GM18907 (cell line): ENCODE data around the gene RNF166.

Source experiments
- ATAC-seq: cut with Tn5 transposase; IDR thresholded peaks from one replicate; pipeline ENCODE4 v1.9.1; 2021; ENCODE audit warnings: mild to moderate bottlenecking, moderate library complexity; ENCODE audit not compliant: unreplicated experiment

Gene RNF166

GRCh38 chr16:88724855-88725555, 18.8 kb upstream of the RNF166 start:
- ATAC-seq, result no peak

GRCh38 chr16:88723911-88724310, 17.7 kb upstream of the RNF166 start:
- ATAC-seq, result no peak

GRCh38 chr16:88723507-88723887, 17.3 kb upstream of the RNF166 start:
- ATAC-seq, result no peak

DNA sequence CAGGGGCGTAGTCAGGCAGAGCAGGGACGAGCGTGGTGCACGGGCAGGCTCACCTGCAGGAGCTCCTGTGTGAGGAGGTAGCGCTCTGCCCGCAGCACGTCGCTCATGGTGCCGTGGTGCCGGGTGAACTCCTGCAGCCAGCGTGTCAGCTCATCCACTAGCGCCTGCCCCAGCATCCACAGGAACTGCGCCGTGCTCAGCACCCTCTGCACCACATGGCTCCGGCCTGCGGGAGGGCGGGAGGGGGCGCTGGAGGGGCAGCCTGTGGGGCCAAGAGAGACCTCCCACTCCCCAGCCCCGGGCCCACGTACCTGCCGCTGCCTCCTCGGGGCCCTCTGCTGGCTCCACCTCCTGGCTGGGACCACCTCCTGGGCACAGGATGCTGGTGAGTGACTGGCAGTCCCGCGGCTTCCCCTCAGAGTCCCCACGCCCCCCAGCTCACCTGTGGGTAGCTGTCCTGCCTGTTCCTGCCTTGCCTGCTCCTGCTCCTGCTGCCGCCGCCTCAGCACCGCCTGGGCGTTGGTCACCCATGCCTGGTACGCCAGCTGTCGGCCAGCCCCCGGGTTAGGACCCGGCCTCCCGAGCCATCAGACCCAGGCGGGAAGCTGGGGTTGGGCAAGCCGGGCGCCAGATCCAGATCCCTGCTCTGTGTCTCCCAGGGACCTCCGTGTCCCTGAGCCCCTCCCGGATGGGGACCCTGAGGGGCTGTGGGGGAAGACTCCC, 16.7 kb upstream of the RNF166 start:
- ATAC-seq, result no peak

DNA sequence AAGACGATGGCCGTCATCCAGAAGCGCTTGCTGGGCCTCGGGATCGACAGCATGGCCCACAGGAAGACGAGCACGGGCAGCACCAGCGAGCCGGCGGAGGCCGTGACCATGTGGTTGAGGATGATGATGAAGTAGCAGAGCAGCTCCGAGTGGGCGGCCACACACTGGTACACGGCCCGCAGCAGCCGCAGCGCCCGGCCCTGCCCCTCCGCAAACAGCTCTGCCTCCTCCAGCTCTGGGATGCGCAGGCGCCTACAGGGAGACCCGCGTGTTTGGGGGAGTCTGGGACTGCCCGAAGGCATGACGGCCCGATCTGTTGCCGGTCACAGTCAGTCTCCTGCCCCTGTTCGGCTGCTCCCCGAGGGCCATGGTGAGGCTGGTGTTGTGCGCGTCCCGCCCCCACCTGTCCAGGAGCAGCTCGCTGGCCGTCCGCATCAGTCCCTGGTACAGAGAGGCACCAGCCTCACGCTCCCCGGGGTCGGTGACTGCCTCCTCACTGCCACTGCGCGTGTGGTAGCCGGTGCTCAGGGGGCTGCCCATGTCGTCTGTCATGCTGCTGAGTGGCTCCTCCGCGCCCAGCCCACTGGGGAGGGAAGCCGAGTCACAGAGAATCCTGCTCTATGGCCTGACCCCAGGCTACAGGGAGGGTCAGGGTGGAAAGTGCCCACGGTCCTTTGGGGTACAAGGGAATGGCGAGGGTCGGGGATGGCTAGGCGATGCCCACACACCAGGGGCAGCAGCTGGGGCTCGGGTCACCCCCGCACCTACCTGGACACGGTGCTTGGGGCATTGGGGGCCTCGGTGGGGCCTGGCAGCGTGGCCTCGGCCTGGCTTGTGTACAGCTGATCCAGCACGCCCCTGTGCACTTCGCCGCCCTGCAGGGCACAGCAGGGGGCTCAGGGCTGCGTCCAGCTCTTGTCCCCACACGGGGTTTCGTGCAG, 15.9 kb upstream of the RNF166 start:
- no peak for ATAC-seq

DNA sequence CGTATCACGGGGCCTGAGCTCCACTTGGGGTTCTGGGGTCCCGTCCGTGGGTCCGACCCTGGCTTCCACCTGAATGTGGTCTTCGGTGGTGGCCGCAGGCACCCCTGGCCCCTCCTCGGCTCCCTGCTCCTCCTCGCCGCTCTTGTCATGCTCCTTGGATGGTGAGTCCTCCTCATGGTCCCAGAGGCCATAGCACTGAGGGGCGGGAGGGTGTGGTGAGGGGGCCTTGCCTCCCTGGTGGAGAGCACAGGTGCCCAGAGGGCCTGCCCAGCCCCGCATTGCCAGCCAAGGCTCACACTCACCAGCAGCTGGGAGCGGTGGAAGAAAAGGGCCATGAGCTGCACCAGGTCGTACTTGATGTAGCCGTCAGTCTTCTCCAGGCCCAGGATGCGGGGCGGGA, 15.0 kb upstream of the RNF166 start:
- ATAC-seq, result no peak

DNA sequence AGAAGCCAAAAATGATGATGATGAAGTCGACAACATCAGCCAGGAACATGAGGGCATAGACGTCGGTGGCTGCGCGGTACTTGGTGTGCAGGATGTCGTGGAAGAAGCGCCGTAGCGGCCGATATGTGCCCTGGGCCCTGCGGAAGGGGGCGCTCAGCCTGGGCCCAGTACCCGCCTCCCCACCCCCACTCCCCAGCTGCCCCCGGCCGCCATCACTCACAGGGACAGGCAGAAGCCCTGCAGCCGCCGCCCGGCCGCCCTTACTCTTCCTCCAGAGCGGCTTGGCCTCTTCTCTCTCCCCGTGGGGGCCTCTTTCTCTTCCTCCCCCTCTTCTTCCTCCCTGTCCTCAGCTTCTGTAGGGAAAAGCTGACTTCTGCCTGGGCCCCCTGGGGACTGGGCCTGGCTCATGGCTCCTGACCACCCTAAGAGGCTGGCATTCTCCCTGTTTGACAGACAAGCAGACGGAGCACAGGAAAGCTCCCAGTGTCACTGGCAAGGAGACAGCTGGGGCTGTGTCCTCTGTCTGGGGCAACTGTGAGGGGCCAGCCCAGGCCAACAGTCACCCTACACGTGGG, 14.3 kb upstream of the RNF166 start:
- no peak for ATAC-seq

DNA sequence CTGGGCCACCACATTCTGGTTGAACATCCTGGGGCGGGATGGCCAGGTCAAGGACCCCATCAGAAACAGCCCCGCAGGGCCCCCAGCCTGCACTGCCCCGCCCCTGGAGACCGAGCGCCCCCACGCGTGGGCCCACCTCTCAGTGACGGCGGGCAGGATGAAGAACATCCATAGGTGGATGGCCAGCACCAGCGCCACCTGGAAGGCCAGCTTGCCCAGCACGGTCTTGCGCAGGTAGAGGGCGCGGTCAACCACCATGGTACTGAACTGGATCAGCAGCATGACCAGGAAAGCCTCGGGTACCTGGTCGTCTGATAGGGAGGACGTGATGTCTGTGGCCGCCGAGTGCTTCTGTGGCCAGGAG, 13.7 kb upstream of the RNF166 start:
- no peak for ATAC-seq

GRCh38 chr16:88719267-88719932, 13.2 kb upstream of the RNF166 start:
- ATAC-seq, result no peak

DNA sequence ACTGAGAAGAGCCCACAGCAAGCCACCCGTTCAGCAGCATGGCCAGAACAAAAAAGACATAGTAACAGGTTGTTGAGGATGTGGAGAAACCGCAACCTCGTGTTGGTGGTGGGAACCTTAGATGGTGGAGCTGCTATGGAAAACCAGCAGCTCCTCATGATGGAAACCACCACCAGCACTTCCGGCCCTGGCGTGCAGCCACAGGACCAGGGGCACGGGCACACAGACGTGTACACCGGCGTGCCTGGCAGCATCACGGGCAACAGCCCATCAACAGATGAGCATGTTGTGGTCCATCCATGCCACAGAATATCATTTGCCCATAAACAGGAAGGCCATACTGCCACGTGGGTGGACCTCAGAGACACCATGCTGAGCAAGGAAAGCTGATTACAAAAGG, 12.0 kb upstream of the RNF166 start:
- ATAC-seq, result no peak

- no peak for ATAC-seq
These were observed 10.4 kb upstream of the RNF166 start for GRCh38 chr16:88716601-88717001.

DNA sequence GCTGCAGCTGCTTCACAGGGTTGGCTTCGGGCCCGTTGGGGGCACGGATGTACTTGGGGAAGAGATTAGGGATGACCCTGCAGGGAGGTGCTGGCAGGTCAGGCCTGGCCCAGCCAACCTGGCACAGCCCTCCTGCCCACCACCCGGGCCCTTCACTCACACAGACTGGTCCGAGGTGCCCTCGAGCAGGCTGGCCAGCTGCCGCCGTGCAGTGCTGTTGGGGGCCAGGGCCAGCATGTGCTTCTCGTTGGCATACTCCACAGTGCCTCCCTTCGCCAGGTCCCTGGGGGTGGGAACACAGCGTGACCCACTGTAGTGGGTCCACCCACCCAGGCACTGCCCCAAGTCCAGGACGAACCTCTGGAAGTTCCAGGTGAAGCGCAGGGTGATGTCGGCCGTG, 10.0 kb upstream of the RNF166 start:
- no peak for ATAC-seq

- no peak for ATAC-seq
These were observed 9.3 kb upstream of the RNF166 start for GRCh38 chr16:88715312-88716190.

DNA sequence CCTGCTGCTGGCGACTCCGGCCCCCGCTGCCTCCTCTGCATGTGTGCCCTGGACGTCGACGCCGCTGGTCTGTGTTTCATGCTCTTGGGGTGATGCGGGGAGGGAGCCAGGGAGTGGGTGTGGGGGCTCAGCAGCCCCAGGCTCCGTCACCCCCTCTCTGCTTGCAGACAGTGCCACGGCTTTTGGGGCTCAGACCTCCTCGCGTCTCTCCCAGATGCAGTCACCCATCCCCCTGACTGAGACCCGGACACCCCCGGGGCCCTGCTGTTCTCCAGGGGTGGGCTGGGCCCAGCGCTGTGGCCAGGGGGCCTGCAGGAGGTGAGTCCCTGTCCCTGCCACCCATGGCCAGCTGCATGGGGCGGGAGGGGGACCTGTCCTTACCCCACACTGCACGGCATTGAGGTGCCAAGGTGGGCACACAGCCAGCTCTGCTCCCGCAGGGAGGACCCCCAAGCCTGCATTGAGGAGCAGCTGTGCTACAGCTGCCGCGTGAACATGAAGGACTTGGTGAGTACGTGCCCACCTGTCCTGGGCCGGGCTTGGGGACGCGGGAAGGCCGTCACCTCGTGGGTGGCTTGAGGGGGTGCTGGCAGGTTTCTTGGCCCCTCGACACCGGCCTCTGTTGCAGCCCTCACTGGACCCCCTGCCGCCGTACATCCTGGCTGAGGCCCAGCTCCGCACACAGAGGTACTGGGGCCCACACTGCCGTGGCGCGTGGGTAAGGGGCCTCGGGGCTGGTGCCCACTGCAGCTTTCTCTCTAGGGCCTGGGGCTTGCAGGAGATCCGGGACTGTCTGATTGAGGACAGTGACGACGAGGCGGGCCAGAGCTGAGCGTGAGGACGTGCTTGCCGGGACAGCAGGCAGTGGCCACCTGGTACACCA, 8.5 kb upstream of the RNF166 start:
- ATAC-seq, result no peak

GRCh38 chr16:88713568-88714419, 7.6 kb upstream of the RNF166 start:
- no peak for ATAC-seq

- ATAC-seq, result no peak
These were observed 6.8 kb upstream of the RNF166 start for GRCh38 chr16:88713054-88713453.

DNA sequence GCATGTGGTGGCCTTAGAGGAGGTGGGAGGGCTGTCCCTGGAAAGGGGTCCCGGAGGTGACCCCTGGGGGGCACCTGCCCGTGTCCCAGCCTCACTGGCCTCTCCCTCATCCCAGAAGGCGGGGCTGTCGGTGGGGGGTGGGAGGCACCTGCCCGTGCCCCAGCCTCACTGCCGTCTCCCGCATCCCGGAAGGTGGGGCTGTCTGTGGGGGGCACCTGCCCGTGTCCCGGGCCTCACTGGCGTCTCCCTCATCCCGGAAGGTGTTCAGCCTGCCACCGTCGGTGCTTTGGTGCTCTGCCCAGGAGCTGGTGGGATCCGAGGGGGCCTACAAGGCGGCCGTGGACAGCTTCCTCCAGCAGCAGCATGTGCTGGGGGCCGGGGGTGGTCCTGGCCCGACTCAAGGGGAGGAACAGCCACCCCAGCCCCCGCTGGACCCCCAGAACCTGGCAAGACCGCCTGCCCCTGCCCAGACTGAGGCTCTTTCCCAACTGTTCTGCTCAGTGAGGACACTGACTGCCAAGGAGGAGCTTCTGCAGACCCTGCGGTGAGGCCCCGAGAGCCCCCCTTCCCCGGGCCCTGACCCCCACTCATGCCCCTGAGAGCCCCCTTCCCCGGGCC, 6.3 kb upstream of the RNF166 start:
- ATAC-seq, result no peak
